GM19025 (cell line): ENCODE results near the gene DPEP3.
"Not testable (repeated sequence)": the region's sequence is repeated elsewhere in the genome, so short reads cannot be mapped to it uniquely, and the experiment has no call there.

Source experiments
- ATAC-seq: cut with Tn5 transposase; IDR thresholded peaks from one replicate; pipeline ENCODE4 v1.9.1; 2021; ENCODE audit warnings: mild to moderate bottlenecking, low read depth, moderate library complexity; ENCODE audit not compliant: unreplicated experiment

The DPEP3 gene, protein sequence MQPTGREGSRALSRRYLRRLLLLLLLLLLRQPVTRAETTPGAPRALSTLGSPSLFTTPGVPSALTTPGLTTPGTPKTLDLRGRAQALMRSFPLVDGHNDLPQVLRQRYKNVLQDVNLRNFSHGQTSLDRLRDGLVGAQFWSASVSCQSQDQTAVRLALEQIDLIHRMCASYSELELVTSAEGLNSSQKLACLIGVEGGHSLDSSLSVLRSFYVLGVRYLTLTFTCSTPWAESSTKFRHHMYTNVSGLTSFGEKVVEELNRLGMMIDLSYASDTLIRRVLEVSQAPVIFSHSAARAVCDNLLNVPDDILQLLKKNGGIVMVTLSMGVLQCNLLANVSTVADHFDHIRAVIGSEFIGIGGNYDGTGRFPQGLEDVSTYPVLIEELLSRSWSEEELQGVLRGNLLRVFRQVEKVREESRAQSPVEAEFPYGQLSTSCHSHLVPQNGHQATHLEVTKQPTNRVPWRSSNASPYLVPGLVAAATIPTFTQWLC

DNA sequence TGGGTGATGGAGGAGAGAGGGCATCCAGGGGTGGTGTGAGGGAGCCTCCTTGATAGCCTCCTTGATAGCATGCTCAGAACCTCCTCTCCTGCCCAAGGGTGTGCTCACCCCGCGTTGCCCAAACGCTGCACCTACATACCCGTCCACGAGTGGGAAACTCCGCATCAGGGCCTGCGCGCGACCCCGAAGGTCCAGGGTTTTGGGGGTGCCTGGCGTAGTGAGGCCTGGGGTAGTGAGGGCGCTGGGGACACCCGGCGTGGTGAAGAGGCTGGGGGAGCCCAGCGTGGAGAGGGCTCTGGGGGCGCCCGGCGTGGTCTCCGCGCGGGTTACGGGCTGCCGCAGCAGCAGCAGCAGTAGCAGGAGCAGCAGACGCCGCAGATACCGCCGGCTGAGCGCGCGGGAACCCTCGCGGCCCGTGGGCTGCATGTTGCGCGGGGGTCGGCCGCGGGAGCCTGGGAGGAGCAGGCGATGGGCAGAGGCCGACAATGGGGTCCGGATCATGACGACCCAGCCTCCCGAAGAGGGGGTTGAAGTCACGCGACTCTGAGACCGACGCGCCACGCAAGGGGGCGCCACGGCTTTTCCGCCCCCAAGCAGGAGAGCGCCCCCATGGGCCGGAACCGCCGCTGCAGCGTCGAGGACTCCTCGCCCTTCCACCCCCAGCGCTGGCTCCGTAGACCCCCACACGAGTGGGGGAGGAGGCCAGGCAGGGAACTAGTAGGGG is at the start of gene DPEP3:
Gene DPEP3, minus strand, starts transcription at position 545 of the 724 bp plus-strand sequence. Its CDS starts 119 bp downstream, at position 426.
- ATAC-seq: no peak

DNA sequence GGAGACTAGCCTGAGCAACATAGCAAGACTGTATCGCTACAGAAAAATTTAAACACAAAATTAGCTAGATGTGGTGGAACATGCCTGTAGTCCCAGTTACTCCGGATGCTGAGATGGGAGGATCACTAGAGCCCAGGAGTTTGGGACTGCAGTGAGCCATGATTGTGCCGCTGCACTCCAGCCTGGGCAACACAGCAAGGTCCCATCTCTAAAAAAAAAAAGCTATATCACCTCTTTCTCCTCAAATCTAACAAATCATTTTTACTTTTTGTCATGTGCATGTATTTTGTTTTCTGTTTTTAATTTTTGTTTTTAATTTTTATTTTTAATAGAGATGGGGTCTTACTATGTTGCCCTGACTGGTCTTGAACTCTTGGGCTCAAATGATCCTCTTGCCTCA is 48.7 kb upstream of the DPEP3 start:
- ATAC-seq: no peak

DNA sequence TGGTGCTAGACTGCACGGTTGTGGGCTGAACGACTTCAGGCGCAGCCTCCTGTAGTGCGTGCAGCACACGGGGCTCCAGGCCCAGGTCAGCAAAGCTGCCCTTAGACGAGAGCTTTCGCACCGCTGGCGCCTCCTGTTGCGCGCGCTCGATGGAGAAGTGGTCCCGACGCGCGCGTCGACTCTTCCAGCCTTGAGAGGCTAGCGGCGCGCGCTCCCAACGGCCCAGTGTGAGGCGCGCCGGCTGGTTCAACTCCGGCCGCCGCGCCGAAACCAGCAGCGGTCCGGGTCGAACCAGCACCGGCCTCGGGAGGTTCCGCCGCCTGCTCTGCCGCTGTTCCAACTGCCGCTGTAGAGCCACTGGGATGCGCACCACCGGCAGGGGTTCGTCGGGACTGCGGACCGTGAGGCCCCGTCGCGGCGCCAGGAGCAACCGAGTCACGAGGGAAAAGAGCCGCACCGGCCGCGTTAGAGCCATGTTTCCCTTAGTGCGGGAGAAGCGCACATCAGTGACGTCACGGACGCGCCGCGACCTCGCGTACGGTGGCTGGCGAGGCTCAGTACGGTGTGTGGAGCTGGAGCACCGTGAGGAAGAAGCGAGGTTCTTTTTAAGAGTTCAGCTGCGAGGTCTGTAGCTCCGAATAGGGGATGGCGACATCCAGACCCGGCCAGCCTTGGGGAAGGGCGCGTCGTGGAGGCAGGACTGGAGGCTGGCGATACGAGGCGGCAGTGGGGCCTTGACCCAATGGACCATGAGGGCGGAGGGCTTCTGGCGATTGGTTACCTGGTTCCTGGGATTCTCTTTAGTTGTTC is 42.6 kb upstream of the DPEP3 start, which contains the start of the genes DDX28 and DUS2:
Gene DDX28, minus strand, starts transcription at position 505 of the 810 bp plus-strand sequence. Its CDS starts 30 bp downstream, at position 475.
Gene DUS2, plus strand, starts transcription at position 557 of the 810 bp plus-strand sequence. CDS start 14,740 bp downstream, outside the sequence.
- ATAC-seq: peak; percentile 64

DNA sequence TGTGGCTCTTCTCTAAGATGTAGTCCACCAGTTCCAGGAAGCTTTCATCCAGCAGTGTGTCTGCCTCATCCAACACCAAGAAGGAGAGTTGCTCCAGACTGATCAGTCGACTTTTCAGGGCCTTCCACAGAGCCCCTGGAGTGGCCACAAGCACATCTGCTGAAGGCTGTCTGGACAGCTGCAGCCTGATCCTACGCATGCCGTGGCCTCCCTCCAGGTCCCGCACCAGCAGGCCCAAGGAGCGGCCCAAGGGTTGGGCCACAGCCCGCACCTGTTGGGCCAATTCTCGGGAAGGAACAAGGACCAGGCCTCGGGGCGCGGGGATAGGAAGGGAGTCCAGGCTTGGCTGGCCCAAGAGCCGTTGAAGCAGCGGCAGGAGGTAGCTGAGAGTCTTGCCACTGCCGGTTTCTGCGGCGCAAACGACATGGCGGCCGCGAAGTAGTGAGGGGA is 42.0 kb upstream of the DPEP3 start:
- ATAC-seq: no peak

DNA sequence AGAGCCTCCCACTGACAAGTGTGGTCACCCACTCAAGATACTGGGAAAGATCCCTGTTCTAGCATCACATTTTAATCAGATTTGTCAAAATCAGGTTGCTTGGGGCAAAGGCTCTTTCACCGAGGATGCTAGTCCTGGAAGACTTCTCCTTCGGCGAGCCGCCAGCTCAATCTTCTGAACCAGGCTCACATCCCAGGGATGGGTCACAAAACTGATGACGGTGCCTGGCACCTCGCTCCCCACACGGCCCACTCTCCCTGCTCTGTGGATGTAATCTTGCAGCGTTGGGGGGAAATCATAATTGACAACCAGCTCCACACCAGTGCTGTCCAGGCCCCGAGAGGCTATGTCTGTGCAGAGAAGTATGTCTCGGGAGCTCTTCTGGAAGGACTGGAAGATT is 41.2 kb upstream of the DPEP3 start:
- ATAC-seq: no peak

DNA sequence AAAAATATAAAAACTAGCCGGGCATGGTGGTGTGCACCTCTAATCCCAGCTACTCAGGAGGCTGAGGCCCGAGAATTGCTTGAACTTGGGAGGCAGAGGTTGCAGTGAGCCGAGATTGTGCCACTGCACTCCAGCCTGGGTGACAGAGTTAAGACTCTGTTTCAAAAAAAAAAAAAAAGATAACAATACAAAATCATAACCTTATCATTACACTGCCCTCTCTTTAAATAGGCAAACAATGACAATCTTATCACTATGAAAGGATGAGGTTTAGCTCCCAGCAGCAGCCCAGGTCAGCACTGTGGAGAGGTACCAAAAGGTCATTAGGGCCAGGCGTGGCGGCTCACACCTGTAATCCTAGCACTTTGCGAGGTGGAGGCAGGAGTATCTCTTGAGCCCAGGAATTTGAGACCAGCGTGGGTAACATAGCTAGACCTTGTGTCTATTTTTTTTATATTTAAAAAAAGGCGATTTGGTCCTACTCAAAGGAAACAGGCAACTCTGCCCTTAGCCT is 38.9 kb upstream of the DPEP3 start:
- no peak for ATAC-seq

DNA sequence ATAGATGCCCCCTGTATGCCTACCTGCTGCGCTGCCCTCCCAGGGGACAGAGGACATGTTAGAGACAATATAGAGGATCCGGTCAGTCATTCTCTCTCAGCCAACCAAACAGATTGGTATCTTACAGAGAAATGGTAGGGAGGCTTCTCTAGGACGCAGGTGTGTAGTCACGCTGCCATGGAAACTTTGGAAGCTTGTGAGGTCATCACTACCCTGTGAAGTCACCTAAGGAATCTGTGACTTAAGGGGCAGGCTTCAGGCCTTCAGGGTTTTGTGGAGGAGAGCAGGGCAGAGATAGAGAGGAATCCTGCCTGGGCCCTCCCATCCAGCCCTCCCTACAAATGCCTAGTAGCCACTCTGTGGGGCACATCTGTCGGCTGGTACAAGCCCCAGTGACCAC is 35.4 kb upstream of the DPEP3 start, which contains the start of gene DPEP2NB:
Gene DPEP2NB, minus strand, starts transcription at position 231 of the 400 bp plus-strand sequence. Its CDS starts 141 bp downstream, at position 90.
- ATAC-seq: no peak

DNA sequence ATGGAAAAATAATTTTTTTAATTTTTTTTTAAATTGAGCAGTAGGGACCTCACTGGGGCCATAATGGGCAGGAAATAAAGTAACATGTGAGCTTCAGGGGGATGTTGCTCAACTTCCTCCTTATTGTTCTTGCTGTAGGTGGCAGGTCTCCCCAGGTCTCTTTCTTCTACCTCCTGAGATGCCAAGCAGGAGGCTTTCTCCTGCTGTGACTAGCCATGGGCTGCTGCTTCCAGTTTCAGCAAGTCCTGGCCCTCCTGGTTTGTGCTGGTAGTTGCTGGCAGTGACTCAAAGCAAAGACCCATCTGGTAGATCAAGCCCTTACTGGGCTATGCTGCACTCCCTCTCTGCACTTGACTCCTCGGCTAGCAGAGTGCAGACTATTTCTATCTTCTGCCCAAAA is 33.1 kb upstream of the DPEP3 start:
- ATAC-seq: no peak

DNA sequence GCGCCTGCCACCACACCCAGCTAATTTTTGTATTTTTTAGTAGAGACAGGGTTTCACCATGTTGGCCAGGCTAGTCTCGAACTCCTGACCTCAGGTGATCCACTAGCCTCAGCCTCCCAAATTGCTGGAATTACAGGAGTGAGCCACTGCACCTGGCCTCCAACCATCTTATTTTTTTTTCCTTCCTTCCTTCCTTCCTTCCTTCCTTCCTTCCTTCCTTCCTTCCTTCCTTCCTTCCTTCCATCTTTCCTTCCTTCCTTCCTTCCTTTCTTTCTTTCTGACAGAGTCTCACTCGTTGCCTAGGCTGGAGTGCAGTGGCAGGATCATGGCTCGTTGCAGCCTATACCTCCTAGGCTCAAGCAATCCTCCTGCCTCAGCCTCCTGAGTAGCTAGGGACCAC is 29.6 kb upstream of the DPEP3 start:
- ATAC-seq: not testable (repeated sequence)

DNA sequence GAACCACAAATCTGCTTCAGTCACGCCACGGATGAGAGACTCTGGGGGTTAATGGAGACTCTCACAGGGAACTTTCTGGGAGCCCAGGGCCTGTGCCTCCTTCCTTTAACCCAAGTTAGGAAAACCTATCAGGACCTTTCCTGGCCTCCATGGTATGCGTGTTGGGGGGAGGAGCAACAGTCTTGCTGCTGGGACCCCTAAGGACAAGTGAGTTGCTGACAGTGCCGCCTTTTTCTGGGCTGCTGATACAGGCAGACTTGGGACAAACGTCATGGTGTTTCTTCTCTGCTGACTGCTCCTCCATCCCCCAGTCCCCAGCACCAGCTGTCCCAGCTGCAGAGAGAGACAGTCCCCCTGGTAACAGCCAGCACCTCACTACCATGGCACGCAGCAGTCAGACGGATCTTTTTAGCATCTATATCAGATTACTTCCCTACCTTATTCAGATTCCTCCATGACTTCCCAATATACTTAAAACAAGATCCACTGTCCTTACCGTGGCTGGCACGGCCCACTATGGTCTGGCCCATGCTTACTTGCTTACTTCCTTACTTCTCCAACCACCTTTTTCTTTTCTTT is 28.9 kb upstream of the DPEP3 start:
- ATAC-seq: no peak

DNA sequence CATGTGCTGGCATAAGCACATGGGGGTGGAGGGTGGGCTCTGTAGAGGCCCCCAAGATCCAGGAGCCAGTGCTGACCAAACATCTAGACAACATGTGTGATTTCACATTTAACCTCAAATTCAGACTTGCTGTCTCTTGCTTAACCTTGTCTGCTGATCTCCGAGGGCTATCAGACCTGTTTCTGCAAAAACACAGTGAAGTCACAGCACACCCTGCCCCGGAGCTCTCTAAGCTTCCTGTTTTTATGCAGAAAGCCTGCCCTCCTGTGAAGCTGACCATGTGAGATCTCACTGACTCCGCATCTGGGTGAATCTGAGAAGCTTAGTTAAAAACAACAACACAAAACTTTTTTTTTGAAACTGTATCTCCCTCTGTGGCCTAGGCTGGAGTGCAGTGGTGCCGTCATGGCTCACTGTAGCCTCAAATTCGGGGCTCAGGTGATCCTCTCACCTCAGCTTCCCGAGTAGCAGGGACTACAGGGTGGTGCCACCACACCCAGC is 25.5 kb upstream of the DPEP3 start:
- no peak for ATAC-seq

DNA sequence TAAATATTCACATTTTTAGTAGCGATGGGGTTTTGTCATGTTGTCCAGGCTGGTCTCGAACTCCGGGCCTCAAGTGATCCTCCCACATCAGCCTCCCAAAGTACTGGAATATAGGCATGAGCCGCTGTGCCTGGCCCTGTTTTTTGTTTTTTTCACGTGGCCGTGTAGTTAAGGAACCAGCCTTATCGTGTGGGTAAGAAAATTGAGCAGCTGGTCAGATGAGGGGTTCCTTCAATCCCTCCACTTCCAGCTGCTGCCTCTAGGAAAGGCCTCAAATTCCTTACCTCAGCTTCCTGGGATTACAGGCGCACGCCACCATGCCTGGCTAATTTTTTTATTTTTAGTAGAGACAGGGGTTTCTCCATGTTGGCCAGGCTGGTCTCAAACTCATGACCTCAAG is 24.9 kb upstream of the DPEP3 start:
- no peak for ATAC-seq

DNA sequence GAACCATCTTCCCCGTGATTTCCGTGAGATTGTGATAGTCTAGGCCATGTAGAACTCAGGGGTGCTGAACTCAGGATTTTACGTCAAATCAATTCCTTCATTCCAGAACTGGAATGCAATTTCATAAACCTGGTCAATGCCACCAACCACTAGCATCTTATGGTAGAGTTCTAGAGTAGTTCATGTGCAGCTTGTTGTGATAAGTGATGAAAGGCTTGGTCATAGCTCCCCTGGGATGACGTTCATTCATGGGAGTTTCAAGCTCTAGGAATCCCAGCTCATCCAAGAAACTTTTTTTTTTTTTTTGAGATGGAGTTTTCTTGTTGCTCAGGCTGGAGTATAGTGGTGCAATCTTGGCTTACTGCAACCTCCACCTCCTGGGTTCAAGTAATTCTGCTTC is 22.7 kb upstream of the DPEP3 start:
- no peak for ATAC-seq

DNA sequence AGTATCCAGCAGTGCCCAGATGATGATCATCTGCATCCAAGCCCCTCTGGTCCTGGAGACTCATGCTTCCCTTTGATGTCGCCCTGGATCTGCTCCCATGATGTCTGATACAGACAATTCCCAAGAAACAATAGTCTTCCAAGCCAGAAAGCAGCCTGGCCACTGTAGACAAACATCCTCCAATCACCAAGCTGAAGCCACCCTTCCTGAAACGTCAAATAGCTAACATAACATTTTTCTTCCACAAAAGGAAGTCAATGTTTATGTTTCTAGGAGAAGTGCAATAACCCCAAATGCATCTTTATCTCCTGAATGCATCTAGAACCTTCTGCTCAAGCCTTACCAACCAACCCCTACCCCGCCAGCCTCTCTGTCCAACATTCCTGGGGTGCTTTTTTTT is 20.2 kb upstream of the DPEP3 start:
- no peak for ATAC-seq

DNA sequence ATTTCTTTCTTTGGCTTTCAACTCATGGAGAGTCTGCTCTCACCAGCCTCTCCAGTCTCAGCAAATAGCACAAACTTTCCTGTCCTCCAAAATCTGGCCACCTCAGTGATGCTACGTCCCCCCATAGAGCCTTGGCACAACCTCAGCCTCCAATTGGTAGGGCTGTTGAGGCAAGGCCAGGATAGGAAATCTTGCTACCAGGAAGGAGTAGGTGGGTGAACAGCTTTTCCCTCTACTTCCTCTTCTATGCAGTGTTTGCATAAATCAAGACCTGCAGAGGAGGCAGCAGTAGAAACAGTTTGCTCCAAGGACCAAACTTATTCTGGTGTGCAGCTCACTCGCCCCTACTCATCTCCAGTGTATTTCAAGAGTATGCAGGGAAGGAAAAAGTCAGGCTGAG is 19.7 kb upstream of the DPEP3 start:
- no peak for ATAC-seq

DNA sequence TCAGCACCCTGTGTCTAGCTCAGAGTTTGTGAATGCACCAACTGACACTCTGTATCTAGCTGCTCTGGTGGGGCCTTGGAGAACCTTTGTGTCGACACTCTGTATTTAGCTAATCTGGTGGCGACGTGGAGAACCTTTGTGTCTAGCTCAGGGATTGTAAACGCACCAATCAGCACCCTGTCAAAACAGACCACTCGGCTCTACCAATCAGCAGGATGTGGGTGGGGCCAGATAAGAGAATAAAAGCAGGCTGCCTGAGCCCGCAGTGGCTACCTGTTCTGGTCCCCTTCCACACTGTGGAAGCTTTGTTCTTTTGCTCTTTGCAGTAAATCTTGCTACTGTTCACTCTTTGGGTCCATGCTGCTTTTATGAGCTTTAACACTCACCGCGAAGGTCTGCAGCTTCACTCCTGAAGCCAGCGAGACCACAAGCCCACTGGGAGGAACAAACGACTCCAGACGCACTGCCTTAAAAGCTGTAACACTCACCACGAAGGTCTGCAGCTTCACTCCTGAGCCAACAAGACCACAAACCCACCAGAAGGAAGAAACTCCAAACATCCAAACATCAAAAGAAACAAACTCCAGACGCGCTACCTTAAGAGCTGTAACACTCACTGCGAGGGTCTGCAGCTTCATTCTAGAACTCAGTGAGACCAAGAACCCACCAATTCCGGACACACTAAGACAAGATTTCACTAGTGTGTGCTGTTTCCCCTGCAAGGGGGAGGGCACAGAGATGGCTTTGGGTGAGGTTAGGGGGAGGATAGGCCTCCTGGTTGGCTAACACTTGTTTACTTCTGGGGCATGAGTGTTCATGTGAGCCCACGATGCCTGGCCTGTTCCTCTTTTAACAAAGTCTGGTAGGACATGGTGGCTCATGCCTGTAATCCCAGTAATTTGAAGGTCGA is 18.7 kb upstream of the DPEP3 start, which contains the start of gene DPEP2:
Gene DPEP2, minus strand, starts transcription at position 706 of the 910 bp plus-strand sequence. CDS start 6,272 bp downstream, outside the sequence.
- not testable (repeated sequence) for ATAC-seq

DNA sequence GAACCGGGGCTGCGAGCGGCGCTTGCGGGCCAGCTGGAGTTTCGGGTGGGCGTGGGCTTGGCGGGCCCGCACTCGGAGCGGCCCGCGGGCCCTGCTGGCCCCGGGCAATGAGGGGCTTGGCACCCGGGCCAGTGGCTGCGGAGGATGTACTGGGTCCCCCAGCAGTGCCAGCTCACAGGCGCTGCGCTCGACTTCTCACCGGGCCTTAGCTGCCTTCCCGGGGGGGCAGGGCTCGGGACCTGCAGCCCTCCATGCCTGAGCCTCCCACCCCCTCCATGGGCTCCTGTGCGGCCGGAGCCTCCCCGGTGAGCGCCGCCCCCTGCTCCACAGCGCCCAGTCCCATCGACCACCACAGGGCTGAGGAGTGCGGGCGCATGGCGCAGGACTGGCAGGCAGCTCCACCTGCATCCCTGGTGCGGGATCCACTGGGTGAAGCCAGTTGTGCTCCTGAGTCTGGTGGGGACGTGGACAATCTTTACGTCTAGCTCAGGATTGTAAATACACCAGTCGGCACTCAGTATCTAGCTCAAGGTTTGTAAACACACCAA is 18.0 kb upstream of the DPEP3 start:
- ATAC-seq: not testable (repeated sequence)

DNA sequence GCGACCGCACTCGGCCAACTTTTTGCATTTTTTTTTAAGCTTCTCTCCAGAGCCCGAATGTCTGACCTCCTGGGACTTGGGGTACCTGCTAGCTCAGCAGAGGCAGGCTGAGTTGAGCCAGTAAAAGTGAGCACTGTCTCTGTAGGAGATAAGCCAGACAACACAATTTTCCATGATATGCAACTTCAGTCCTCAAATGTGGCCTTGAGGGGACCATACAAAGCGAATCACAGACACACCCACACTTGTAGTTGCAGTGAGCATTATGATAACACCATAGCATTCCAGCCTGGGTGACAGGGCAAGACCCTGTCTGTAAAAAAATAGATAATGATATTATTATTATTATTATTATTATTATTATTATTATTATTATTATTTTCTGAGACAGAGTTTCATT is 16.4 kb upstream of the DPEP3 start:
- ATAC-seq: no peak
